ENCODE results near the gene LAMA2.

LAMA2 gene

GRCh38 chr6:129014302-129014701, 131.4 kb downstream of the LAMA2 start:
- Histone ChIP-seq H3K9me3 (ENCODE audit: severe bottlenecking) (no peaks in the 10 kb centered on the region), H3K27me3 (ENCODE audit: insufficient read depth, low read depth, severe bottlenecking) (no peaks in the 10 kb centered on the region), H3K27ac (no peak overlapping the region), H3K4me3 (ENCODE audit: low read depth, low read length) (no peak overlapping the region), H3K36me3 (no peaks in the 10 kb centered on the region)
- no peak for DNase-seq
- no peak for TF ChIP-seq CTCF (IDR thresholded peaks at IDR 0.05; ENCODE audit: low read depth, low read length)

GRCh38 chr6:129015721-129016120, 132.8 kb downstream of the LAMA2 start:
- TF ChIP-seq CTCF (IDR thresholded peaks at IDR 0.05; ENCODE audit: low read depth, low read length) = no peak
- Histone ChIP-seq H3K27me3 (ENCODE audit: insufficient read depth, low read depth, severe bottlenecking) (no peaks in the 10 kb centered on the region), H3K36me3 (no peaks in the 10 kb centered on the region), H3K4me3 (ENCODE audit: low read depth, low read length) (no peak overlapping the region), H3K9me3 (ENCODE audit: severe bottlenecking) (no peaks in the 10 kb centered on the region), H3K27ac (no peak overlapping the region)
- no peak for DNase-seq

DNA sequence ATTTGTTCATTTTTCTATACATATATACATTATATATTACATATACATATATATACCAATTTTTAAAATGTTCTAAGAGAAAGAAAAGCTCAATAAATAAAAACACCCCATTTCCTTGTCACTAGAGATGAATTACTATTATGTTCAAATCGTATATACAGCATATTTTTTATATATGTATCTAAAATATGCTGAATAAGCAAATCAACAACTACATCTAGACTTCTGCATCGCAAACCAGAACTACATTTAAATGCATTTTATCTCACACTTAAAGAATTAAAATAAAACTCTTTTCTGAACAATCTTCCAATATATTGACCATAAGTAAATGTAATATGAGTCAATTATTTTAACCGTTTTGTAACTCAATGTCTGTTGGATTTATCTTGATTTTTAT, 133.9 kb downstream of the LAMA2 start:
- no peak for DNase-seq
- H3K27ac ChIP-seq = no peak overlapping the region
- H3K9me3 ChIP-seq (ENCODE audit: severe bottlenecking) = no peaks in the 10 kb centered on the region
- H3K27me3 ChIP-seq (ENCODE audit: insufficient read depth, low read depth, severe bottlenecking) = no peaks in the 10 kb centered on the region
- no peak for TF ChIP-seq CTCF (IDR thresholded peaks at IDR 0.05; ENCODE audit: low read depth, low read length)
- no peaks in the 10 kb centered on the region for H3K36me3 ChIP-seq
- no peak overlapping the region for H3K4me3 ChIP-seq (ENCODE audit: low read depth, low read length)

GRCh38 chr6:129022011-129022553, 139.1 kb downstream of the LAMA2 start:
- no peak for DNase-seq
- Histone ChIP-seq H3K27me3 (ENCODE audit: insufficient read depth, low read depth, severe bottlenecking) (no peaks in the 10 kb centered on the region), H3K36me3 (no peaks in the 10 kb centered on the region), H3K9me3 (ENCODE audit: severe bottlenecking) (no peaks in the 10 kb centered on the region), H3K4me3 (ENCODE audit: low read depth, low read length) (no peak overlapping the region), H3K27ac (no peak overlapping the region)
- TF ChIP-seq CTCF (IDR thresholded peaks at IDR 0.05; ENCODE audit: low read depth, low read length) = no peak

GRCh38 chr6:129026601-129027000, 143.7 kb downstream of the LAMA2 start:
- H3K27me3 ChIP-seq (ENCODE audit: insufficient read depth, low read depth, severe bottlenecking) = no peaks in the 10 kb centered on the region
- H3K36me3 ChIP-seq = no peaks in the 10 kb centered on the region
- H3K4me3 ChIP-seq (ENCODE audit: low read depth, low read length) = no peak overlapping the region
- DNase-seq = no peak
- H3K27ac ChIP-seq = no peak overlapping the region
- no peak for TF ChIP-seq CTCF (IDR thresholded peaks at IDR 0.05; ENCODE audit: low read depth, low read length)
- H3K9me3 ChIP-seq (ENCODE audit: severe bottlenecking) = no peaks in the 10 kb centered on the region

- Histone ChIP-seq H3K36me3 (no peaks in the 10 kb centered on the region), H3K27me3 (ENCODE audit: insufficient read depth, low read depth, severe bottlenecking) (no peaks in the 10 kb centered on the region), H3K4me3 (ENCODE audit: low read depth, low read length) (no peak overlapping the region), H3K9me3 (ENCODE audit: severe bottlenecking) (no peaks in the 10 kb centered on the region), H3K27ac (no peak overlapping the region)
- no peak for TF ChIP-seq CTCF (IDR thresholded peaks at IDR 0.05; ENCODE audit: low read depth, low read length)
- DNase-seq = no peak
These were observed 146.8 kb downstream of the LAMA2 start for GRCh38 chr6:129029778-129030177.

Data from WERI-Rb-1 (cell line).